DMS53 treated with DMSO at 0.1 percent for 48 hours (cell line): ENCODE results near the gene VCP.
A peak's percentile ranks its signal among the peaks of the same experiment; 100 is the strongest.

ENCODE experiments used
- DNase-seq: peaks from one replicate; lab custom pipeline; 2025; ENCODE audit not compliant: unreplicated experiment; lab: John Stamatoyannopoulos, UW

VCP gene

DNA sequence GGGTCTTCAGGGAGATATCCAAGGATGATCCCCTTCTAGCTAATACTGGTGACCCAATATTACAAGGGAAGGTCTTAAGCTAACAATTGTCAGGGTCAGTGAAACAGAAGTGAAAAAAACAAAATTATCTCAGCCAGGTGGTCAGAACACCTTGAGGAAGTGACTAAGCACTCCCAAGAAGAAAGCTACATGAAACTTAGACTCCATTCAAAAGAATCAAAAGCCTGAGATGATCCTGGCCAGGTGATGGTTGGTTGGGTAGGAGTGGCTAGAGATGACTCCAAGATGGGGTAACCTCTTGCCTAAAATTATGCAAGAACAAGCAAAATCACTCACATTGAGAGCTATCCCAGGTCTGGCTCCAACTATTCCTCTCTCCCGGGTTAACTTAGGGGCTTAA, 5.4 kb downstream of the VCP start:
- no peak for DNase-seq

GRCh38 chr9:35060548-35061207, 11.7 kb downstream of the VCP start:
- no peak for DNase-seq

DNA sequence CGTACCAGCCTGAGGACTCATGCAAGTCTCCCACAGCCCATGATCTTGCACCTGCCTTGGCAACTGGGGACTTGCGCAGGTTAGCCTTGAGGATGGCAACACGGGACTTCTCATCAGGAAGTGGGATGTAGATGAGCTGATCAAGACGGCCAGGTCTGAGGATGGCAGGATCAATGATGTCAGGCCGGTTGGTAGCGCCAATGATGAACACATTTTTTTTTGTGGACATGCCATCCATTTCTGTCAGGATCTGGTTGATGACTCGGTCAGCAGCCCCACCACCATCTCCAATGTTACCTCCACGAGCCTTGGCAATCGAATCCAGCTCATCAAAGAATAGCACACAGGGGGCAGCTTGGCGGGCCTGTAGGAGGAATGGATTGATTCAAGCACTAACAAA, 13.0 kb downstream of the VCP start:
- no peak for DNase-seq

- DNase-seq: no peak
Measured at GRCh38 chr9:35057271-35057620, 15.2 kb downstream of the VCP start.

DNA sequence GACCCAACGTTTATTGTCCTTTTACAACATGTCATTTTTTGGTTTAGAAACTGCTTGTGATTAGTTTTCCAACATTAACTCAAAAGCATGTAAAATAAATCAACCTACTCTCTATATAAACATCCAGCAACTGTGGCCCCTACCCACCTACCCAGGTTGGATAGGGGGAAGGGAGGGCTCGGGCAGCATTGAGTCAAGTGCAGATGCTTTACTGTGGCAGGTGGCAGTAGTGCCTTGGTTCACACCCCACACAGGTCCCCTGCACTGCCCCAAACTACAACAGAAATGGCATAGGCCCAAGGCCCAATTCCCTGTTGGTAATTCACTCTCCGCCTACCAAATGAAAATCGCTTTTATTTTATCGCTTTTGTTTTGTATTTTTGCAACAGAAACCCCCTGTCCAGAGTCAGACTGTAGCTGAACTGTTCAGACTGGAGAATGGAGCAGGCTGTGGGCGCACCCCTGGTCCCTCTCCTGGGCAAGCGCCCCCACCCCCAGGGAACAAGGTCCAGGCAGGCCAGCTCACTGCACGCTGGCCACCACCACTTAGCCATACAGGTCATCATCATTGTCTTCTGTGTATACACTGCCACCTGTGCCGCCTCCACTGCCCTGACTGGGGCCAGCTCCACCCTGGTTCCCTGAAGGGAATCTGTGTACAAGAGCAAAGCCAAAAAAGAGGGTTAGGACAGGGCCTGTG, 15.7 kb downstream of the VCP start:
- no peak for DNase-seq

GRCh38 chr9:35054871-35055644, 17.4 kb downstream of the VCP start:
- DNase-seq: no peak

DNA sequence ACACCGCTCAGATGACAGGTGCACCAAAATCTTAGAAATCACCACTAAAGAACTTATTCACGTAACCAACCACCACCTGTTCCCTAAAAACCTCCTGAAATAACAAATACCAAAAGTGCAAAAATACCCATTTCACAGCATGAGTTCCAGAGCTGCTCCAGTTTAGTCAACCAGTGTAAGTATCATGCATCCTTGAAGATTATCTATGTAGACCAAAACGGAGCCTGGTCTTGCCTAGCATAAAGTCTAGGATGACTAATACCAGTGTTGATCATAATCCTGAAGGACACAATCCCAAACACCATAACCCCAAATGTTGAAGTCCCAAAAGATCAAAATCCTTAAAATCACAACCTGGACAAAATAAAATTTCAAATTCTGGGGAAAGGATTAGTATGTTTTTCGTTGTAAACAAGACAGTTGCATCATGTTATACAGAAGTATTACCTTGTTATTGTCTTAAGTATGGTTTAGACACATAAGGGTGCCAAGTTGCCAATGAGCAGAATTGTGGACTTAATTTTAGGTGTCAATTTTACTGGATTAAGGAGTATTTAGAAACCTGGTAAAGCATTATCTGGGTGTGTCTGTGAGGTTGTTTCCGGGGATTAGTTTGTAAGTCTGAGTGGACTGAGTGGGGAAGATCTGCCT, 18.1 kb downstream of the VCP start:
- no peak for DNase-seq

- peak; percentile 34 for DNase-seq
Measured at GRCh38 chr9:35051069-35051967, 21.1 kb downstream of the VCP start.

GRCh38 chr9:35048511-35048910, 23.9 kb downstream of the VCP start:
- DNase-seq: no peak

- no peak for DNase-seq
Measured at GRCh38 chr9:35044071-35044470, 28.4 kb downstream of the VCP start.

DNA sequence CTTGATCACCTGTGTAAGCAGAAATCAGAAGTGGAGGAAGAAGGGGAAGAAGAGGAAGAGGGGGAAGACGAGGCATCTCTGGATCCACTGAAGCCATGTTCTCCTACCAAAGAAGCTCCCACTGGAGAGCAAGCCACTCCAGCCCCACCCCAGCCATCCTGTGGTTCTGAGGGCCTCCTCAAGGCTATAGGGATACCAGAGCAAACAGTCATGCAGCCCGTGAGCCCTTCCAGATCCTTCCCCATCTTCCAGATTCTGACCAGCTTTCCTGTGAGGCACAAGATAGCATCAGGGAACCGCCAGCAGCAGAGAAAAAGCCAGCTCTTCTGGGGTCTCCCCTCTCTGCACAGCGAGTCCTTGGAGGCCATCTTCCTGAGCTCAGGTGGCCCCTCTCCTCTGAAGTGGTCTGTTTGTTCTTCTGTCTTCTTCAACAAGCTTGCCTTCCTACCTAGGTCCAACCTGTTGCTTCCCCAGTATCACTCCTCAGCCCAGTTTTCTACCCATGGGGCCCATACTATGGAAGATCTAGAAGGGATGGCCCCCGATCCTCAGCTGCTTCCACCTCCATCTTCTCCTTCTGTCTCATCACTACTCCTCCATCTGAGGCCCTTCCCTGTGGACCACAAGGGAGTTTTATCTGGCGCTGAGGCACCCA, 29.4 kb downstream of the VCP start:
- DNase-seq: no peak

- DNase-seq: no peak
Measured at GRCh38 chr9:35042081-35042604, 30.3 kb downstream of the VCP start.

GRCh38 chr9:35035851-35036701, 36.3 kb downstream of the VCP start:
- no peak for DNase-seq

- DNase-seq: no peak
Measured at GRCh38 chr9:35033101-35033500, 39.3 kb downstream of the VCP start.

- no peak for DNase-seq
Measured at GRCh38 chr9:35029852-35030251, 42.6 kb downstream of the VCP start.

DNA sequence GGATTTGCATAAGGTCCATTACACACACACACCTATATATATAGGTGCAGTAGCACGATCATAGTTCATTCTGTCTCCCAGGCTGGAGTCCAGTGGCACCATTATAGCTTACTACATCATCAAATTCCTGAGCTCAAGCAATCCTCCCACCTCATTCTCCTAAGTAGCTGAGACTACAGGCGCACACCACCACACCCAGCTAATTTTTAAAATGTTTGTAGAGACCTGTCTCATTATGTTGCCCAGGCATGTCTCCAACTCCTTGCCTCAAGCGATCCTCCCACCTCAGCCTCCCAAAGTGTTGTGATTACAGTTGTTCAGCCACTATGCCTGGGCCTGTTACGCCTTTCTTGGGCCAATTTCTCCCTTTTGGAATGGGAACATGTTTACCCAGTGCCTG, 43.2 kb downstream of the VCP start:
- DNase-seq: no peak

DNA sequence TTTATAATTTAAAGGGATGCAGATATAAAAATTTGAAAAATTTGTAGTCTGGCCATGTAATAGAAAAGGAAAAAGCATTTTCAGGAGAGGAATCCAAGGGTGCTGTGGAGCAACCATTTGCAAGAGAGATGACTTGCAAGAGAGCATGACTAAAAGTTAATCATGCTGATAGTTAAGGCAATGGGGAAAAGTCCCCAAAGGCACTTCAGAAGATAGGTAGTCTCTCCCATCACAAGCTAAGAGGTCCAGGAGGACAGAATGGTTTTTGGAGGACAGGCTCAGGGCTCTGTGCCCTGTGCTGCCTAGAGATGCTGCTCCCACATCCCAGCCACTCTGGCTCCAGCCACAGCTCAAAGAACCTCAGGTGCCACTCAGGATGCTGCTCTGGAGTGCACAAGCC, 44.1 kb downstream of the VCP start:
- DNase-seq: no peak

DNA sequence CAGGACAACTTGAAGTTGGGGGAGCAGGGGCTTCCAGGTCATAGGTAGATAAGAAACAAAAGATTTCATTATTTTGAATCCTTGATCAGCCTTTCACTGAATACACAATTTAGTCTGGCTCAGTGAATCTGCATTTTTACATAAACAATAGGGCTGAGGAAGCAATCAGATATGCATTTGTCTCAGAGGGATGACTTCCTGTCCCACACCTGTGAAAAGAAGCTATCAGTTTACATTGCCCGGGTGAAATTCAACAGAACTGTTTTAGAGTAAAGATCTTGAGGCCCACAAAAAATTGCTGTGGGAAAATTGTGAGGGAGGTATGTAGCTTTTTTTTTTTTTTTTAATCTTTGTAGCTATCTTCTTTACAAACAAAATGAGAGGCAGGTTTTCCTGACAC, 44.6 kb downstream of the VCP start:
- no peak for DNase-seq

DNA sequence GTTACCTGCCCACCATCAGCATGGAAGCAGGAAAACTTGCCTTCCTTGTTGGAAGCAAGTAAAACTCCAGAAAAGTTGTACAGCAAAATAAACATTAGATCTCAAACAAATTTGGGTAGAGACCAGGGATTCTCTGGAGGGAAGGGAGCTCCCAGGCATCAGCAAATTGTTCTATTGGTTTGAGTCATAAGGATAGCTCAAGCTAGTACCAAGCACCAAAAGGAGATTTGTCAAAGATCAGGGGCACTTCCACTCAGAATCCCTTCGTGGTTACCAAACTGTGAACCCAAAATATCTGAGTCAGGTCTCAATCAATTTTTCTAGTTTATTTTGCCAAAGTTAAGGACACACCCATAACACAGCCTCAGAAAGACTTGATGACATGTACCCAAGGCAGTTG, 45.1 kb downstream of the VCP start:
- DNase-seq: no peak
